Measurements from ENCODE around the gene SESN1.

SESN1 gene

DNA sequence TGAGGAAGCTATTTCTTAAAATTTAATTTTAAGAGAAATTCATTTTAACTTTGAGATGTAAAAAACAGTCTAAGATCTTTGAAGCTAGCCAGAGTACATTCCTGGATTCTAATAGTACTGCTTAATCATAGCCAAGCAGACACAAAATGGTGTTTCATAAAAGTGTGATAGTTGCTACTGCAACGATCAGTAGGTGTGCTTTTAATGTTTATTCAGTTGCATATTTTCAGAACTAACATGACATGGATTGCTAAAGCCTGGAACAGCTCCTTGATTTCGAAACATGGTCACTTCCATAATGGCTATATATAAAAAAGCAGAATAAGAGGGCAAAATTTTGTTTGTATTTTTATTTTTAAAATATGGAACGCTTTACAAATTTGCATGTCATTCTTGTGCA is 35.5 kb downstream of the SESN1 start:
- Histone ChIP-seq H3K4me3 (ENCODE audit: low read depth, low read length) (no peak overlapping the region), H3K9me3 (ENCODE audit: control insufficient read depth, low read length) (no peaks in the 10 kb centered on the region), H3K27ac (no peak overlapping the region), H3K36me3 (ENCODE audit: control insufficient read depth, insufficient read depth, low read length) (no peaks in the 10 kb centered on the region), H3K27me3 (ENCODE audit: control insufficient read depth, insufficient read depth, low read length) (no peaks in the 10 kb centered on the region), H3K9ac (no peak overlapping the region), H2AFZ (no peak overlapping the region), H3K4me2 (ENCODE audit: low read length) (no peak overlapping the region), H3K79me2 (peaks cover 62% of the 10 kb centered on the region), H3K4me1 (peaks cover 19% of the 10 kb centered on the region)
- TF ChIP-seq, protein P1, sequence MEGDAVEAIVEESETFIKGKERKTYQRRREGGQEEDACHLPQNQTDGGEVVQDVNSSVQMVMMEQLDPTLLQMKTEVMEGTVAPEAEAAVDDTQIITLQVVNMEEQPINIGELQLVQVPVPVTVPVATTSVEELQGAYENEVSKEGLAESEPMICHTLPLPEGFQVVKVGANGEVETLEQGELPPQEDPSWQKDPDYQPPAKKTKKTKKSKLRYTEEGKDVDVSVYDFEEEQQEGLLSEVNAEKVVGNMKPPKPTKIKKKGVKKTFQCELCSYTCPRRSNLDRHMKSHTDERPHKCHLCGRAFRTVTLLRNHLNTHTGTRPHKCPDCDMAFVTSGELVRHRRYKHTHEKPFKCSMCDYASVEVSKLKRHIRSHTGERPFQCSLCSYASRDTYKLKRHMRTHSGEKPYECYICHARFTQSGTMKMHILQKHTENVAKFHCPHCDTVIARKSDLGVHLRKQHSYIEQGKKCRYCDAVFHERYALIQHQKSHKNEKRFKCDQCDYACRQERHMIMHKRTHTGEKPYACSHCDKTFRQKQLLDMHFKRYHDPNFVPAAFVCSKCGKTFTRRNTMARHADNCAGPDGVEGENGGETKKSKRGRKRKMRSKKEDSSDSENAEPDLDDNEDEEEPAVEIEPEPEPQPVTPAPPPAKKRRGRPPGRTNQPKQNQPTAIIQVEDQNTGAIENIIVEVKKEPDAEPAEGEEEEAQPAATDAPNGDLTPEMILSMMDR (IDR thresholded peaks at IDR 0.05) = no peak

DNA sequence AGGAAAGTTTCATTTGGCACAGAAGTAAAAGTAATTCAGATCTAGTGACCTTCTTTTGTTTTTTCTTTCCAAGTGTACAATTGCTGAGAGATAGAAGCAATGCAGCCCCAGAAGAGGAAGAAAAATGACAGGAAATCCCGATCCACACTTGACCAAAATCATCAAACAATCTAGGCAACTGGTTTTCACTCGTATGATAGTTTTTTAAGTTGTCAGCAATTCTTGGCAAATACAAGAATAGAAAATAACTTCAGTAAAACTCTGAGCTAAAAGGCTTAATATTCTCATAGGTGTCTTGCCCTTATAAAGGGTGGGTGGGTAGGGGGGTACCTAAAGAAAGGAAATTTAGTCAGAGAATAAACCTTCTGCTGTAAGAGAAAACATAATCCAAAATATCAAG is 36.0 kb downstream of the SESN1 start:
- no peaks in the 10 kb centered on the region for H3K27me3 ChIP-seq (ENCODE audit: control insufficient read depth, insufficient read depth, low read length)
- peak overlapping the region; percentile 8 for H3K27ac ChIP-seq
- H3K9ac ChIP-seq = no peak overlapping the region
- peaks cover 17% of the 10 kb centered on the region for H3K4me1 ChIP-seq
- no peaks in the 10 kb centered on the region for H3K36me3 ChIP-seq (ENCODE audit: control insufficient read depth, insufficient read depth, low read length)
- peak overlapping the region; percentile 10 for H2AFZ ChIP-seq
- peaks cover 61% of the 10 kb centered on the region for H3K79me2 ChIP-seq
- peak overlapping the region; percentile 22 for H3K4me2 ChIP-seq (ENCODE audit: low read length)
- no peaks in the 10 kb centered on the region for H3K9me3 ChIP-seq (ENCODE audit: control insufficient read depth, low read length)
- TF ChIP-seq, protein P1 (IDR thresholded peaks at IDR 0.05) = no peak
- no peak overlapping the region for H3K4me3 ChIP-seq (ENCODE audit: low read depth, low read length)

DNA sequence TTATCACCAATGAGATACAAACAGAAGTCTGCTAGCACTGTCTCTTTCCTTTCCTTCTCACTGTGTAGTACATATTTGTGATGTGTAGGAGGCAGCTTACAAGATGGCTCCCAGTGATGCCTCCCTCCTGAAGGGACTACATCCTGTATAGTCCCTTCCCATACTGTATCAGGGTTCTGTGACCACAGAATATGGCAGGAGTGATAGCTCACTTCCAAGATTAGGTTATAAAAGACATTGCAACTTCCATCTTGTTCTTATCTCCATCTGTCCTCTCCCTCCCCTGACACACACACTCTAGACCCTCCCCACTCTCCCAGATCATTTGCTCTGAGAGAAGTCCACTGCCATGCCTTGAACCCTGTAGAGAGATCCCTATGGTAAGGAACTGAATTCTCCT is 38.0 kb downstream of the SESN1 start:
- H3K79me2 ChIP-seq = peaks cover 59% of the 10 kb centered on the region
- no peaks in the 10 kb centered on the region for H3K36me3 ChIP-seq (ENCODE audit: control insufficient read depth, insufficient read depth, low read length)
- no peak overlapping the region for H2AFZ ChIP-seq
- no peak overlapping the region for H3K4me3 ChIP-seq (ENCODE audit: low read depth, low read length)
- no peaks in the 10 kb centered on the region for H3K9me3 ChIP-seq (ENCODE audit: control insufficient read depth, low read length)
- peaks cover 21% of the 10 kb centered on the region for H3K4me1 ChIP-seq
- H3K27ac ChIP-seq = no peak overlapping the region
- H3K4me2 ChIP-seq (ENCODE audit: low read length) = no peak overlapping the region
- no peaks in the 10 kb centered on the region for H3K27me3 ChIP-seq (ENCODE audit: control insufficient read depth, insufficient read depth, low read length)
- H3K9ac ChIP-seq = no peak overlapping the region
- TF ChIP-seq, protein P1 (IDR thresholded peaks at IDR 0.05) = no peak

DNA sequence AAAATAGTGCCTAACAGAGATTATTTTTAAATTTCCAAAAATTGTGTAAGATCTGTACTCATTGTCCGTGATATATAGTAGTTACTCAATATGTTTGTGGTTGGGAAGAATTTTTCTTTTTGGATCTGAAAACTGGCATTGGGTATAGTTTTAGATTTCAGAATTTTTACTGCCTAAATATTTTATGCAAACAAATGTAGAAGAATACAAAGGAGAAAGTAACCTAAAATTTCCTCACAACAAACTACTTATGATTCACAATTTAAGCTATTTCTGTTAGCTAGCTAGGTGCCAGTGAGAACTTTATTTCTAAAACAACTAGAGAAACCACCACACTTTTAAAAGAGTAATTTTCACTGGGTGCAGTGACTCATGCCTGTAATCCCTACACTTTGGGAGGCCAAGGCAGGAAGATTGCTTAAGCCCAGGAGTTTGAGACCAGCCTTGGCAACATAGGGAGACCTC is 38.8 kb downstream of the SESN1 start:
- Histone ChIP-seq H3K9me3 (ENCODE audit: control insufficient read depth, low read length) (no peaks in the 10 kb centered on the region), H3K4me3 (ENCODE audit: low read depth, low read length) (no peak overlapping the region), H3K27ac (no peak overlapping the region), H2AFZ (no peak overlapping the region), H3K9ac (no peak overlapping the region), H3K4me1 (peaks cover 23% of the 10 kb centered on the region), H3K36me3 (ENCODE audit: control insufficient read depth, insufficient read depth, low read length) (no peaks in the 10 kb centered on the region), H3K79me2 (peaks cover 55% of the 10 kb centered on the region), H3K27me3 (ENCODE audit: control insufficient read depth, insufficient read depth, low read length) (no peaks in the 10 kb centered on the region), H3K4me2 (ENCODE audit: low read length) (no peak overlapping the region)
- TF ChIP-seq, protein P1 (IDR thresholded peaks at IDR 0.05) = no peak

DNA sequence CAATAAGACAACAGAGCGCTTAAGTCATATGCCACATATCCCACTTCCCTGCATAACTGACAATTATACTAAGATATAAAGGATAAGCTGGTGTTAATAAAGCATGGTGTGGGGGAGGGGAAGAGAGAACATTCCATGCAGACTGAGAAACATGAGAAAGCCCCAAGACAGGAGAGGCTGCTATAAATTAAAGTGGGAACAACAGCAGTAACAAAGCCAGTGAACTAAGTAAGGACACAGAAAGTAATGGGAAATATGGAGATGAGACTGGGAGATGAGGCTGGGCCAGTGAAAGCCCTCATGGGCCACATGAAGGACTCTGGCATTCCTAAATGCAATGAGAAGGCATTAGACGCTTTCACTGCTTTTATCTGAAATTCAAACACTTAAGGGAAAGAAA is 41.3 kb downstream of the SESN1 start:
- TF ChIP-seq, protein P1 (IDR thresholded peaks at IDR 0.05) = no peak
- H3K4me3 ChIP-seq (ENCODE audit: low read depth, low read length) = no peak overlapping the region
- no peak overlapping the region for H3K27ac ChIP-seq
- H3K4me2 ChIP-seq (ENCODE audit: low read length) = no peak overlapping the region
- peak overlapping the region; percentile 5 for H2AFZ ChIP-seq
- no peaks in the 10 kb centered on the region for H3K9me3 ChIP-seq (ENCODE audit: control insufficient read depth, low read length)
- no peak overlapping the region for H3K9ac ChIP-seq
- H3K4me1 ChIP-seq = peaks cover 18% of the 10 kb centered on the region
- H3K36me3 ChIP-seq (ENCODE audit: control insufficient read depth, insufficient read depth, low read length) = no peaks in the 10 kb centered on the region
- H3K27me3 ChIP-seq (ENCODE audit: control insufficient read depth, insufficient read depth, low read length) = no peaks in the 10 kb centered on the region
- peaks cover 53% of the 10 kb centered on the region for H3K79me2 ChIP-seq

Data from parathyroid adenoma (tissue), 2 donors.